Measurements from ENCODE around the gene CCT7.
A peak's percentile ranks its signal among the peaks of the same experiment; 100 is the strongest.

Gene CCT7

GRCh38 chr2:73269686-73270465 is 35.8 kb downstream of the CCT7 start:
- TF ChIP-seq SIN3A (IDR thresholded peaks at IDR 0.05; ENCODE audit: borderline replicate concordance, insufficient read depth, low read length) (no peak), FOXP2 (optimal IDR thresholded peaks at IDR 0.05; ENCODE audit: borderline replicate concordance, extremely low read depth, extremely low read length, insufficient read depth) (no peak), POLR2AphosphoS5 (IDR thresholded peaks at IDR 0.05; ENCODE audit: low read depth, low read length) (no peak)
- TF ChIP-seq, protein P1, sequence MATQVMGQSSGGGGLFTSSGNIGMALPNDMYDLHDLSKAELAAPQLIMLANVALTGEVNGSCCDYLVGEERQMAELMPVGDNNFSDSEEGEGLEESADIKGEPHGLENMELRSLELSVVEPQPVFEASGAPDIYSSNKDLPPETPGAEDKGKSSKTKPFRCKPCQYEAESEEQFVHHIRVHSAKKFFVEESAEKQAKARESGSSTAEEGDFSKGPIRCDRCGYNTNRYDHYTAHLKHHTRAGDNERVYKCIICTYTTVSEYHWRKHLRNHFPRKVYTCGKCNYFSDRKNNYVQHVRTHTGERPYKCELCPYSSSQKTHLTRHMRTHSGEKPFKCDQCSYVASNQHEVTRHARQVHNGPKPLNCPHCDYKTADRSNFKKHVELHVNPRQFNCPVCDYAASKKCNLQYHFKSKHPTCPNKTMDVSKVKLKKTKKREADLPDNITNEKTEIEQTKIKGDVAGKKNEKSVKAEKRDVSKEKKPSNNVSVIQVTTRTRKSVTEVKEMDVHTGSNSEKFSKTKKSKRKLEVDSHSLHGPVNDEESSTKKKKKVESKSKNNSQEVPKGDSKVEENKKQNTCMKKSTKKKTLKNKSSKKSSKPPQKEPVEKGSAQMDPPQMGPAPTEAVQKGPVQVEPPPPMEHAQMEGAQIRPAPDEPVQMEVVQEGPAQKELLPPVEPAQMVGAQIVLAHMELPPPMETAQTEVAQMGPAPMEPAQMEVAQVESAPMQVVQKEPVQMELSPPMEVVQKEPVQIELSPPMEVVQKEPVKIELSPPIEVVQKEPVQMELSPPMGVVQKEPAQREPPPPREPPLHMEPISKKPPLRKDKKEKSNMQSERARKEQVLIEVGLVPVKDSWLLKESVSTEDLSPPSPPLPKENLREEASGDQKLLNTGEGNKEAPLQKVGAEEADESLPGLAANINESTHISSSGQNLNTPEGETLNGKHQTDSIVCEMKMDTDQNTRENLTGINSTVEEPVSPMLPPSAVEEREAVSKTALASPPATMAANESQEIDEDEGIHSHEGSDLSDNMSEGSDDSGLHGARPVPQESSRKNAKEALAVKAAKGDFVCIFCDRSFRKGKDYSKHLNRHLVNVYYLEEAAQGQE (IDR thresholded peaks at IDR 0.05; ENCODE audit: insufficient read depth in 1 of 2, low read depth in 2 of 2, low read length in 2 of 2), result no peak

DNA sequence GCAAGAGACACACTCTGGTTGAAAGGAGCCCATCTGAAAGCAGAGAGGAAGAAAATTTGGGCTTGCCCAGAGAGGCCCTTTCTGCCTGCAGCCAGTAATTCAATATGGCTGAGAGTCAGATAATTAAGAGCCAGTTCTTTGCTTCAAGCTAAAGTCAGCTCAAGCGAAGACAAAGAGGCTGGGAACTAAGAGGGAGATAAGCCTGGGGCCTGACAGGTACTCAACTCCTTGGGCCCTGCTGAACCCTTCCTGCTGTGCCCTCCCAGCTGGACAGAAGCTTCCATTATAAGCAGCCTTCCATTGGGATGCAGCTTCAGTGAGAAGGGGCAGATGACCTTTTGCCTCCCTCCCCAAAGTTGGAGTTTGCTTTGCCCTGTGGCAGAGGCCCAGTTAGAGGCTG is 38.2 kb downstream of the CCT7 start:
- TF ChIP-seq FOXP2 (optimal IDR thresholded peaks at IDR 0.05; ENCODE audit: borderline replicate concordance, extremely low read depth, extremely low read length, insufficient read depth) (no peak), POLR2AphosphoS5 (IDR thresholded peaks at IDR 0.05; ENCODE audit: low read depth, low read length) (no peak)
- TF ChIP-seq, protein P1 (IDR thresholded peaks at IDR 0.05; ENCODE audit: insufficient read depth in 1 of 2, low read depth in 2 of 2, low read length in 2 of 2), result no peak

DNA sequence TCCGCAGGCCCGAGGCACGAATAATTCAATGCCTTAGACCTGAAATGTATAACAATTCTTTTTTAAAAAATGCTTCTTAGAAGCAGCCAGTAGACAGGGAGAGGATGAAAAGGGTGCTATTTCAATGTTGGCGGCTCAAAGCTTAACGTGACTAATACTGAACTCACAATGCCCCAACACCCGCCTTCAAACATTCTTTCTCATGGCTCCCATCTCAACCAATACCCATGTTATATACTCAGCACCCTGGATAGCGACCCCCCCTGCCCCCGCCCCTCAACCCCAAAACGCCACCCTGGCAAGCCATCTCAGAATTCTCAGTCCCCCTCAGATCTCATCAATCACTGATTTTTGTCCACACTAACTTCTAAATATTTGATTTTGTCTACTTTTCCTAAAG is 45.7 kb downstream of the CCT7 start:
- no peak for TF ChIP-seq FOXP2 (optimal IDR thresholded peaks at IDR 0.05; ENCODE audit: borderline replicate concordance, extremely low read depth, extremely low read length, insufficient read depth)
- TF ChIP-seq, protein P1 (IDR thresholded peaks at IDR 0.05; ENCODE audit: insufficient read depth in 1 of 2, low read depth in 2 of 2, low read length in 2 of 2), result peak; percentile 42 to 86; a peak in 2 of 4 replicates
- TF ChIP-seq TAF1 (IDR thresholded peaks at IDR 0.05; ENCODE audit: borderline replicate concordance, insufficient read depth, low read length), result no peak

DNA sequence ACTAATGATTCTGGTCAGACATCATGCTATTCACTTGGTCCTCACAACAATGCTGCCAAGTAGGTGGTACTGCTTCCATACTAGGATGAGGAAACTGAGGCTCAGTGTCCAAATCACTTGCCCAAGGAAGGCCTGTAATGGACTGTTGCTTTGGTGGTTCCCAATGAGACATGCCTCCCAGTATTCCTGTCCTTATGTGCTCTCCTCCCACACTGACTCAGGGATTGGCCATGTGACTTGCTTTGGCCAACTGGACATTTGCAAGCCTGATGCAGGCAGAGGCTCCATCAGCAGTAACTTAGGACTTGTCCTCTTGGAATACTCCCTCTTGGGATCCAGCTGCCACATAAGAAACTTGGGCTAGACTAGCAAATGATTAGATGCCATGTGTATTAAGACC is 47.1 kb downstream of the CCT7 start:
- TF ChIP-seq FOXP2 (optimal IDR thresholded peaks at IDR 0.05; ENCODE audit: borderline replicate concordance, extremely low read depth, extremely low read length, insufficient read depth), result no peak

DNA sequence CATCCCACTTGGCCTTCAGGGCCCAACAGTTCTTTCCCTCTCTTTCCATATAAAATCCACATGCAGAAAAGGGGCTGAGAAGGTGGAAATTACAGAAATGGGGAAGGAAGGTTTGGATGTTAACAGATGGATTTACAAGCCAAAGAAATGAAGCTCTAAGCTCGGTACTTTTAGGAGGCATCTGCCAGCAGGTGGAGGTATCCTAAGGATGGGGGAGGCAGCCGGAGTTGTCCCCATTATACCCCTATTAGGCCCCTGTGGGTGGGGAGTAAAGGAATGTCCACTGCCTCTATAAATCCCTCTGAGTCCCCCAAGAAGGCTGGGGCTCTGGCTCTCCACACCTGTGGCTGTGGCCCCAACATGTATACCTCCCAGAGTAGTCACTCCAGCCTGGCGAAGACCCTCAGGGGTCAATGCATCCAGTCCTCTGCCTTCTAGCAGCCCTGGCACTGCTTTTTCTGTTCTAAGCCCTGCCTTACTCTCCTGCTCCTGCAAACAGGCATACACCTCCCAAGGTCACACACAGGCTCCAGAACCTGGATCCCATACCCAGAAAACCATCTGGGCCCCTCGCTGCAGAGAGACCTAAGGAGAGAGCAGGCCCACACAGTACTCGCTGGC is 48.9 kb downstream of the CCT7 start:
- TF ChIP-seq TAF1 (IDR thresholded peaks at IDR 0.05; ENCODE audit: borderline replicate concordance, insufficient read depth, low read length), result no peak
- no peak for TF ChIP-seq SIN3A (IDR thresholded peaks at IDR 0.05; ENCODE audit: borderline replicate concordance, insufficient read depth, low read length)
- no peak for TF ChIP-seq POLR2AphosphoS5 (IDR thresholded peaks at IDR 0.05; ENCODE audit: low read depth, low read length)
- TF ChIP-seq, protein P1 (IDR thresholded peaks at IDR 0.05; ENCODE audit: insufficient read depth in 1 of 2, low read depth in 2 of 2, low read length in 2 of 2), result no peak
- no peak for TF ChIP-seq FOXP2 (optimal IDR thresholded peaks at IDR 0.05; ENCODE audit: borderline replicate concordance, extremely low read depth, extremely low read length, insufficient read depth)
